GM21390 (cell line): ENCODE measurements around the gene LRRC28.

Experiments
- ATAC-seq: cut with Tn5 transposase; IDR thresholded peaks from one replicate; pipeline ENCODE4 v1.9.1; 2021; ENCODE audit not compliant: unreplicated experiment

LRRC28 gene

DNA sequence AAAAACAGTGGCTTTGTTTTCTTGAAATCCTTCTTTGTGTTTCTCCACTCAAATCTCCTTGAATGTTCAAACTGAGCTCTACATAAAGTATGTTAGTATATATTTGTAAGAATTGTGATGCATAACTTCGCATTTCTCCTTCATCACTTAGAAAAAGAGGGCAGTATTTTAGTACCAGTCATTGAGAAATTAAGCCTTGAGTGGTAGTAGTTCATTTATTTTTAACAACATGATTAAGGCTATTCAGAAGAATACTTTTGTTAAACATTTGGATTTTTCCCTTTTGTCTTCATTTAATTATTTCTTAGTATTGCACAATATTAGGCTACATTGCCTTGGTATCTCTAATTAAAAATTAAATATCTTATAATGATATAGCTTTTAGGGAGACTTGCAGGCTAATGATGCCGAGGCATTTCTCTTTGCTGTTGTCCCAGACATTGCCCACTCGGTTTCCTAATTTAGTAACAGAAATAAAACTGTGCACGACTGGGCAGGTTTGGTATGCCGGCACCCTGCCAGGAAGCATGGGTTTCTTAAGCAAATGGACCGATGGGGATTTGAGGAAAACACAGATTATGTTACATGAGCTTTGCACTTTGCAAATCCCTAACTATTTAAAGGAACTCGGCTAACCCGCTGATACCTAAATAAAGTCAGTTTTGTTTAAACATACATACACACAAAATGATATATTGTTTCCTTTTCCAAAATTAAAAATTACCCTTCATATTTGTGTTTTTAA is 54.7 kb downstream of the LRRC28 start:
- no peak for ATAC-seq

DNA sequence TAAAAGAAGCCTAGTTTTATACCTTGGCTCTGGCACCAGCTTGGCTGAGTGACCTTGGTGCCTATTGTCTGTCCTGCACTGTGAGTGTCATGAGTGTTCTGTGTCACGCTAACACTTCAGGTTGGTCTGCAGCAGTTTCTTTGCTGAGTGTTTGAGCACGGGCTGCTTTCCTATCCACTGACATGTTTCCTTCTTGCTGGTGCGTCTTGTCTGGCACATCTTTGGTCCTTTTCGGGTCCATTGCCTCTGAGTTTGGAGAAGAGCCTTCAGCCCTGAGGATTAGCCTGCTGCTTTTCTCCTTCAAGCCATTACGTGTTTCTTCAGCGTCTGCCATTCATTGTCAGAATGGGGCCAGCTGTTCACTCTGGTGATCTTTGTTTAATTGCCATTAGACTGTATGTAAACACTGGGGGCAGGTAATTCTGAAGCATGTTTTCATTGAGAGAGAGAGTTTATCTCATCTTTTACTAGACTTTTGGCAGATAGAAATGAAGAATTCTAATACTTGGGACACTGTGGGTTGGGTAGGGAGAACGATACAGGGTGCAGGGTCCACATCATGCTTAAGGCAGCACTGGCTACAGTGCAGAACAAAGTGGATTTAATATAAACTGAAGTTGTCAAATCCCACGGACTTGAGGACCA is 55.5 kb downstream of the LRRC28 start:
- no peak for ATAC-seq

GRCh38 chr15:99307735-99308134 is 56.5 kb downstream of the LRRC28 start:
- ATAC-seq, result no peak

GRCh38 chr15:99310745-99311144 is 59.5 kb downstream of the LRRC28 start:
- ATAC-seq, result no peak

- no peak for ATAC-seq
These were observed 60.9 kb downstream of the LRRC28 start for GRCh38 chr15:99312228-99312627.

GRCh38 chr15:99312794-99313193 is 61.5 kb downstream of the LRRC28 start:
- ATAC-seq, result no peak

DNA sequence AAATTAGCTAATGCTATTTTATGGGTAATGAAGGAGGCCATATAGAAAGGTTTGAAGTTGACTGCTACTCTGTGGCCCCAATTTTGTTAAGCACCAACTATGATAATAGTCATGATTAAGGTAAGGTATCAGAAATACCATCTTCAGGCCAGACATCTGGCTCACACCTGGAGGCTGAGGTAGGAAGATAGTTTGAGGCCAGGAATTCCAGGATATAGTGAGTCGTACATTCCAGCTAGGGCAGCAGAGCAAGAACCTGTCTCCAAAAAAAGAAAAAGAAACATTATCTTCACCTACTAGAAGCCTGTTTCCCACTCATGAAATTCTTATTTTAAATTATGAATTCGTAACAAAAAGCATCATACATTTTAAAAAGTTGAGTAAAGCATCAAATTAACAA is 64.4 kb downstream of the LRRC28 start:
- ATAC-seq, result no peak

DNA sequence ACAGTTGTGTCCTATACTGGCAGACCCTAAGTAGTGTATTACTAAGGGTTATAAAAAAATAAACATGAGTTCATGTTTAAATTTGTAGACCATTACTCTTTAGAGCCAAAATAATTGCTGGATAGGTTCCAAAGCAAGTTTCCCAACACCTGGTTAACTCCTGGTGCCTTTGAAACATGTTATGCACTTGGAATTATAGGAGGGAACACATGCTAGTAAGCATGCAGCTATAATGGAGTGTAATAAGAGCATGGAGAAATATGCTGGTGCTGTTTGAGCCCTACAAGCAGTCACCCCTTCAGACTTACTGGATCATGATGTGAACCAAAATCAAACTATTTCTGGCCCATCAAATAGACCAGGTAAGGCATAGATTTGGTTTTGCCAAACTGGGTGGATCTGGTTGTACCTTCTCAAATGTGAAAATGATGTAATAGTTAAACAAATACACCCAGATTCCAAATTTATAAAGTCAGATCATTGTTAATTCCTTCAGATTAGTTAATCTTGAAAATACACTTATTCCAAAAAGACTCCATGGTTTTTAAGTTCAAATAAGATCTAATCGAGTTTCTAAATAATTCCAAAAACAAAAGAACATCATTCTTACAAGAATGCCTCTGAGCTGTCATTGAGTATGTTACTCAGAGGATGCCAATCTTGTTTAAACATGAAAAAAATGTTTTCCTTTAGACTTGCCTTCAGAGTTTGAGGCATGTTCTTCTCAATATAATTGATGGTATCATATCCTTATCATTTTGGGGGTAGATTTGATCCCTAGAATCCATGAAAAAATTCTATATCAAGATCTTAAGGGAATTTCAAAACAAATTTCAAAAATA is 69.3 kb downstream of the LRRC28 start:
- no peak for ATAC-seq

DNA sequence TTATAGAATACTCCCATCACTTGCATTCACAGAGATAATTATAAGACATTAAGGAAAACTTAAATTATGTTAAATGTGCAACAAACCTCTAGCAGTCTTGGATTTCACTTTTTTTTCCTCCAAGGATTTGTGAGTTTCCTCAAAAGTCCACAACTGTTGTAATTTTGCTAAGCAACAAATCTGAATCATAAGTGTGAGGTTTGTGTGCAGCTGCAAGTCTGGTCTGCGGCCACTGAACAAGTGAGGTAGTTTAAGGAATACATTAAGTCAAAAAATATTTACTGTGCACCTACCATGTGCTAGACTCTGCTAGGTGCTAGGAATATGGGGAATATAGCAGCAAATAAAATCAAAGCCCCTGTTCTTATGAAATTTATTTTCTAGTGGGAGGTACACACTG is 70.2 kb downstream of the LRRC28 start:
- no peak for ATAC-seq

DNA sequence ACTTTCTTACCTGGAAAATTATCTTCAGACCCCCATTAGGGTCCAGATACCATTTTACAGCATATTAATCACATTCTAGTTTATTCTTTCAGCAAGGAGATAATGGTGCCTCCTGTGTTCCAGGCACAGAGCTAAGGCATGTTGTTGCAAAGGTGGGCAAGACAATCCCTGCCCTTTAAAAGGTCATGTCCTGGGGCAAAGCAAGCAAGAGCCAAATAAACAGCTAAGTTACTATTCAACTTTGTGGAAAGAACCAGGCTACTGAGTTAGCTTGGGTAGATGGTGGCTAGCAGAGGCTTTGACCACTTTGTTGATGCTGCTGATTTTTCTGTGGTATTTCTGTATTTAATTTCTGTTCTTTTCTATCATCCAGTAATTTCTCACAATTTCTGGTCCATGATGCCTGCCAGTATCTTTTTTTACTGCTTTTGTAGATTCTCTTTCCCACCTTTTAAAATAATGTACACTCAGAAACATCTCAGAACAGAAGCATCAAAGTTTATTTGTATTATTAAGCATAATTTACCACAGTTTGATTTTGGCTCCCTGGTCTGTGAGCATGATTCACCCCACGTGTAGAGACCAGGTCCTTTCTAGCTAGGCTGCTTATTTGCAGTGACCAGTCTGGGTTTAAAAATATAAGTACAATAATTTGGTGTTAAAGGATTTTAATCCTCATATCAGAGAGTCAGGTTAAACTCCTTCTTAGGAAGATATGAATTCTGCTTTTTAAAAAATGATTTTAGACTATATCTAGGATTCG is 71.5 kb downstream of the LRRC28 start:
- ATAC-seq, result no peak

- ATAC-seq, result no peak
These were observed 72.9 kb downstream of the LRRC28 start for GRCh38 chr15:99324082-99324620.

DNA sequence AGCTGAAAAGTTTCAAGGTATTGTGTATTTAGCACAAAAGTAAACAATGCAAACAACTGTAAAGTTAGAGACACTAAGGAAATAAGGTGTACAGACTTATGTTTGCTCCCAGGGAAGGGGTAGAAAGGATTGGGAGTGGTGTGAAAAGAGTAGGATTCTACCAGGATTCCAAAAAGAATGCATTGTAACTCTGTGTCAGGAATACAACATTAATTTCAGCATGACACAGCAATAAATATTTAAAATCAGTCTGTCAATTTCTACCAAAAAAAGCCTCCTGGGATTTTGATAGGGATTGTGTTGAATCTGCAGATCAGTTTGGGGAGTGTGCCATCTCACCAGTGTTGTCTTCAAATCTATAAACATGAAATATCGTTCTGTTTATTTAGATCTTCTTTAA is 73.4 kb downstream of the LRRC28 start:
- ATAC-seq, result no peak

DNA sequence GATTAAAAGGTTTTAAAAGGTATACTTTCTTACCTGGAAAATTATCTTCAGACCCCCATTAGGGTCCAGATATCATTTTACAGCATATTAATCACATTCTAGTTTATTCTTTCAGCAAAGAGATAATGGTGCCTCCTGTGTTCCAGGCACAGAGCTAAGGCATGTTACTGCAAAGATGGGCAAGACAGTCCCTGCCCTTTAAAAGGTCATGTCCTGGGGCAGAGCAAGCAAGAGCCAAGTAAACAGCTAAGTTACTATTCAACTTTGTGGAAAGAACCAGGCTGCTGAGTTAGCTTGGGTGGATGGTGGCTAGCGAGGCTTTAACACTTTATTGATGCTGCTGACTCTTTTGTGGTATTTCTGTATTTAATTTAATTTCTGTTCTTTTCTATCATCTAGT is 75.0 kb downstream of the LRRC28 start:
- ATAC-seq, result no peak

DNA sequence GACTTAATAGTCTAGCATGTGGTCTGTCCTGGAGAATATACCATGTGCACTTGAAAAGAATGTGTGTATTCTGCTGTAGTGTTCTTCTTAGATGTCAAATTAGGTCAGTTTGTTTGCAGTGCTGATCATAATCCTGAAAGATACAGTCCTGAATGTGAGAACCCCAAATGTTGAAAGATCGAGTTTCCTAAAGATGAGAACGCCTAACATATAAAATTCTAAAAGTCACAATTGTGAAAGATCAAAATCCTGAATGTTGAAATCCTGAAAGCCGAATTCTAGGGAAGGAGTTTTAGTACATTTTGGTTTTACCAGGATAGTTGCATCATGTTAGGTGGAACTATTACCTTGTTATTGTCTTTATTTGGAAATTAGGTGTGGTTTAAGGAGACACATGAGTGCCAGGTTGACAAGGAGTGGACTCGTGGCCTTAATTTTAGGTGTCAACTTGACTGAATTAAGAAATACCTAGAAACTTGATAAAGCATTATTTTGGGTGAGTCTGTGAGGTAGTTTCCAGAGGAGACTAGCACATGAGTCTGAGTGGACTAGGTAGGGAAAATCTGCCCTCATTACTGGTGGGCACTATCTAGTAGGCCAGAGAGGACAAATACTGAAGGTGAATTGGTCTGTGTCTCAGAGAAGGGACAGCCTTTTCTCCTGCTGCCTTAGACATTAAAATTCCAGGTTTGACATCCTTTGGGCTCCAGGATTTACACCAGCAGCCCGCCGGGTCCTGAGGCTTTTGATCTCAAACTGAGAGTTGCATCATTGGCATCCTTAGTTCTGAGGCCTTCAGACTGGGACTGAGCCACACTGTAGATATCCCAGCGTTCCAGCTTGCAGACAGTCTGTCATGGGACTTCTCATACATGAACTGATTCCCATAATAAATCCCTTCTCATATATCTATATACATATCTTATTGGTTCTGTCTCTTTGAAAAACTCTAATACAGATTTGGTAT is 77.1 kb downstream of the LRRC28 start:
- ATAC-seq, result no peak

DNA sequence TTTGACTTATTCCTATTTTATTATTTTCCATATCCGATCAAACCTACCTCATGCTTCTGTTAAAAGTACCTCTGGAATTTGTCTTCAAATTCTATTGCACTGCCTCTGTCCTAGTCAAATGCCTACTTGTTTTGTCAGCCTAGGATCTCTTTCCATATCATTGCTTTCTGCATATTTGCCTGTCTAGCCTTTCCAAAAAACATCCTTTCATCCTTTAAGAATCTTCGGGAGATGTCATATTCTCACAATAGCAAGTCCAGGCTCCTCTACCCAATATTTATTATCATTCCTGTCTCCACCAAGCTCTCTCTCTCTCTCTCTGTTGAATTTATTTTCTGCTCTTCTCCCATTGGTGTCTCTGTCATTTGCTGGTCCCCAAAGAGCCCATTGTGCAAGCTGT is 80.1 kb downstream of the LRRC28 start:
- ATAC-seq, result no peak

DNA sequence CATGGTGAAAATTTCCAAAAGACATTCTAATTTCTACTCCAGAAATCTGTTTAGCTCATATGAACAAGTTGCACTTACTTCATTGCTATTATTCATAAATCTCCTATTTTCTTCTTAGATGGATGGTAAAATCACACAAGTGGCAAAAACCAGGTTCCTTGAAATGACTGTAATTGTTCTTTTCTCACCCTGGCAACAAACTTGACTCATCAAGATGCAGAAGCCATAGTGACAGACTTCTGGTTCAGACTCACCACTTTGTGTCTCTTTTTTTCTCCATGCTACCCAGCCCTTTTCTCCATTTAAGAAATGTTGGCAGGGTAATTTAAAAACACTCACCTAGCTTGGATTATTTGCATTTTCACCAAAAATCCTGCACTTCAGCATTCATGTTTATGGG is 82.1 kb downstream of the LRRC28 start:
- no peak for ATAC-seq

GRCh38 chr15:99333981-99334380 is 82.7 kb downstream of the LRRC28 start:
- no peak for ATAC-seq

- ATAC-seq, result no peak
These were observed 84.2 kb downstream of the LRRC28 start for GRCh38 chr15:99335508-99335907.

DNA sequence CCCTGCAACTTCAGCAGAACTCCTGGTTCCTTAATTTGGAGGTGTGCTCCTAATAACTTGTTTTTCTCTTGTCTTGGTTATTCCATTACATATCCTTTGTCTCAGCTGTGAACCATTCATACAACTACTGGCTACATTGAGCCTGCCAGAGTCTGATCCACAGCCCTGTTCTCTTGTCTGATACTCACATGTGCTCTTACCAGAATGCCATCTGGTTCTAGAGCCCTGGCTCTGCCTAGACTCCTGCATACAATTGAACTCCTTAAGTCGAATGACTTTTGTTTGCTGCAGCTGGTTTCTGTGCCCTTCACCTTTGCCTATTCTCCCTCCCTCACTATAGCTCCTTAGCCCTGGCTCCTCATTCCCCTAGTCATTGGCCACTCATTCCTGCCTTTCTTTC is 85.5 kb downstream of the LRRC28 start:
- no peak for ATAC-seq

GRCh38 chr15:99340347-99340746 is 89.1 kb downstream of the LRRC28 start:
- no peak for ATAC-seq
